HG03064 (cell line): Measurements from ENCODE around the gene CHAC1.

Source experiments
- ATAC-seq: cut with Tn5 transposase; IDR thresholded peaks from one replicate; pipeline ENCODE4 v1.9.1; 2021; ENCODE audit warnings: low read depth; ENCODE audit not compliant: unreplicated experiment

The CHAC1 gene

DNA sequence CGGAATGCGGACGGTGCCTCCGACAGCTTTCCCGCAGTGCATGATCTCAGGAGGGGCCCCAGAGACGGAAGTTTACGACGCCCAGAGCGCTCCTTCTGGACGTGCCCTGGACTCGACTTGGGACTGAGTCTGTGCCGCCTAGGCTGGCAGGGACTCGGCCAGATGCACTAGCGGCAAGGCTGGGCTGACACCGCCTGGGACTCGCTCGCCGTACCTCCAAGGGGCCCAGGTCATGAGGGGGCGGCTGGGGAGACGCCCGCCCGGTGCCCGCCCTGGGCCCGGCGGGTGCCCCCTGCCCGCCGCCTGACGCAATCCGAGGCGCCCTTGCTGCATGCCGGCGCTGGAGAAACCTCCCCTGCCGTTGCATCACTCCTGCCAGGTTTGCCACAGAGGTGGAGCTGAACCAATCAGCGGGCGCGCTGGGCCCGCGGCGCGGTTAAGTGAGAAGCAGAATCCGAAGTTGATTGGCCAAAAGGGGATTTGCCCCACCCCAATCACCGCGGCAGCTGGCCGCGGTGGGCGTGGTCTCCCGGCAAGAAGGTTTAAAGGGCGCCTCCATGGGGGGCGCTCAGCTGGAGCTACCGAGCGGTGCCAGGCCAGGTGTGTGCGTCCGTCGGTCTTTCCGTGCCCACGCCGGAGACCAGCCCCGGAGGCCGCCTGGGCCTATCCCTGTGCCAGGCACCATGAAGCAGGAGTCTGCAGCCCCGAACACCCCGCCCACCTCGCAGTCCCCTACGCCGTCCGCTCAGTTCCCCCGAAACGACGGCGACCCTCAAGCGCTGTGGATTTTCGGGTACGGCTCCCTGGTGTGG lies at the start of gene CHAC1:
CHAC1 (plus strand) TSS at position 571 of the 812 bp plus-strand sequence; CDS start at position 684, 113 bp downstream.
- peak; percentile 84 for ATAC-seq

GRCh38 chr15:40904552-40905201 lies 48.6 kb upstream of the CHAC1 start:
- no peak for ATAC-seq

DNA sequence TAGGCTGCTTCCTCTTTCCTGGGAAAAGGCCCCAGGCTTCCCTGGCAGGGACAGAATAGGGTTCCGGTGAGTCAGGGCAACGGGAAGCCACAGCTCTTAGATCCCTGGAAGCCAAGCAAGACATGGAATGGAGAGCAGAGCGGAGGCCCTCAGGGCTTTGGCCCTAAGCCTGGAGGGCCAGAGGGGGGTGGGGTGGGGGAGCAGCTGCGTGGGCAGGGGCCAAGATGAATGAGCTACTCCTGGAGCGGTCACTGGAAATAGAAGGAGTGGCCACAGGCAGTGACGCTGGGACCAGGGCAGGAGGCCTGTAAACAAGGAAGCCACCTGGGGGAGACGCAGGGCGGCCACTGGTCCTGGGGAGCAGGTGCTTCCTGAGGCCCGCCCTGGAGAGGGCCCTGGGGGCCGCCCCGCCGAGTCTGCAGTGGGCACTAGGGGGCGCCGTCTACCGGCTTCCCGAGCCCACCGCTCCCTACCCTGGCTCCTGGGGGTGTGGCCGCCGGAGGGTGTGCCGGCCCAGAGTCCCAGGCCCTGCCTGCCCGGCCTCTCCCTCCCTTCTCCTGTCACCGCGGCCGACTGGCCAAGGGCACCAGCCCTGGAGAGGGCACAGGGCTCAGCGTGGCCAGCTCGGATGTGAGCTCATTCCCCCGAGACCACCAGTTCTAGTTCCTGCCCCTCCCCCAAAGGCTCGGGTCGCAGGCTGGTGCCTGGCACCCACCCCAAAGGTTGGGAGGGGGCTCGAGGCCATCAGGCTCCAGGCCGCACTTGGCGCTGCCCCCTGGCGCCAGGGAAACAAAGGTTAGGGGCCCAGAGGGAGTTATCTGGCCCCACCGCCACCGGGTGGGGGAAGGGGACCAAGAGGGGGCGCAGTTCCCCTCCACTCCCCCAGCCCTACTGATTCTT lies 46.9 kb upstream of the CHAC1 start:
- peak; percentile 59 for ATAC-seq

- ATAC-seq: no peak
Measured at GRCh38 chr15:40906991-40907802, 46.1 kb upstream of the CHAC1 start.

DNA sequence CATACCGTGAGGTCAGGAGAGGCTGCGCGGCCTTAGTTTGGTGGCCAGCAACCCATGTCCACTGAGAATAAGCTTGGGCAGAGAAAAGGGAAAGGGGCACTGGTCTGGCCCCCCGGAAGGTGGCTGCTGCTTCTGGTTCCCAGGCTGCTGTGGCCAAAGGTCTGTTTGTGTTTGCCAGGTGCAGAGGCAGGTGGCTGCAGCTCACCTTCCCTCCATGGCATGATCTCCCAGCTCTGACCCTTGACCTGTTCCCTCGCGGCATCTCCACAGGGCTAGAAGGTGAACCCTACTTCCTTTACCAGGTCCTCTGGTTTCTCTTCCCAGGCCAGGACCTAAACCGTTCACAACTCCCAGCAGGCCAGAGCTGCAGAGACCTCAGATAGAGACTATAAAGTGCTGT lies 45.2 kb upstream of the CHAC1 start:
- ATAC-seq: no peak

- ATAC-seq: no peak
Measured at GRCh38 chr15:40909662-40910630, 43.3 kb upstream of the CHAC1 start.

DNA sequence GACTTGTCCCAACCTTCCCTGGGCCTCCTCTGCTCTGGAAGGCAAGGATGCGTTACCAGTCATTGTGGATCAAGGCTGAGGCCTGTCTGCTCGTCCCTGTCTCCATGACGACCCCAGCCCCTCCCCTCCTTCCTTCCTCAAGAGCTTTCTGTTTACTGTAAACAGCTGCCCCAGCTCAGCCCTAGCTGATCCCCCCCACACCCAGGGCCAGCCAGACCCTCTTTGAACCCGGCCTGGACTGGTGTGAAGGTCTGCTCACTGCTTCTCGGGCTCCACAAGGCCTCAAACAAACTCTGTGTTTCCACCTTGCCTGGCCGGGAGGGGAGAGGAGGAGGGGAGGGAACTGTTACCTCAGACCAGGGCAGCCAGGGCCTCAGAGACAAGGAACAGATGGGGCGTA lies 42.1 kb upstream of the CHAC1 start:
- ATAC-seq: no peak

GRCh38 chr15:40911693-40912092 lies 41.6 kb upstream of the CHAC1 start:
- ATAC-seq: no peak

GRCh38 chr15:40912478-40912877 lies 40.8 kb upstream of the CHAC1 start:
- ATAC-seq: no peak

DNA sequence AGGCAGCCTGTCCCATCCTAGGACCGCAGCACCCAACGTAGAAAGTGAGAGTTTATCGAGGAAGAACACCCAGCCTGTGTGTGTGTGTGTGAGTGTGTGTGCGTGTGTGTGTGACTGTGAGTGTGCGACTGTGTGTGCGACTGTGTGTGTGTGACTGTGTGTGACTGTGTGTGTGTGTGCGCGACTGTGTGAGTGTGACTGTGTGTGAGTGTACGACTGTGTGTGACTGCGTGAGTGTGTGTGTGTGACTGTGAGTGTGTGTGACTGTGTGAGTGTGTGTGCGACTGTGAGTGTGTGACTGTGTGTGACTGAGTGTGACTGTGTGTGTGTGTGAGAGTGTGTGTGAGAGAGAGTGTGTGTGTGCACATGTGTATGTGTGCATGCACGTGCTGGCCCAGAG lies 39.3 kb upstream of the CHAC1 start:
- no peak for ATAC-seq

DNA sequence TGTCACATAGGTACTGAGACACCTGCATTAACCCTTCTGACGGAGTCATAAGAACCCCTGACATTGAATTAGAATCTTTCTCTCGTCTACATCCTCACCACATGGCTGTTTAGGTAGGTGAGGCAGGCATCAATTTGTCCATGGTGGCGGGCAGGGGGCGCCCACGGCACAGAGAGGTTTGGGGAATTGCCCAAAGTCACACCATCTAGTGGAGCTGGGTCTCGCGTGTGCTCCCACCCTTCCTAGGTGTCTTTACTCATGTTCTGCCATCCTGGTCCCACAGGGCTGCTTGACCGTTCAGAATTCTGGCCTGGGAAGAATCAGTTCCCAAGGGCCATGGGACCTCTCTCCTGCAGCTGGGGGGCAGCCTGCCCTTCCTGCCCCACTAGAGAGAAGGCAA lies 38.8 kb upstream of the CHAC1 start:
- ATAC-seq: no peak

DNA sequence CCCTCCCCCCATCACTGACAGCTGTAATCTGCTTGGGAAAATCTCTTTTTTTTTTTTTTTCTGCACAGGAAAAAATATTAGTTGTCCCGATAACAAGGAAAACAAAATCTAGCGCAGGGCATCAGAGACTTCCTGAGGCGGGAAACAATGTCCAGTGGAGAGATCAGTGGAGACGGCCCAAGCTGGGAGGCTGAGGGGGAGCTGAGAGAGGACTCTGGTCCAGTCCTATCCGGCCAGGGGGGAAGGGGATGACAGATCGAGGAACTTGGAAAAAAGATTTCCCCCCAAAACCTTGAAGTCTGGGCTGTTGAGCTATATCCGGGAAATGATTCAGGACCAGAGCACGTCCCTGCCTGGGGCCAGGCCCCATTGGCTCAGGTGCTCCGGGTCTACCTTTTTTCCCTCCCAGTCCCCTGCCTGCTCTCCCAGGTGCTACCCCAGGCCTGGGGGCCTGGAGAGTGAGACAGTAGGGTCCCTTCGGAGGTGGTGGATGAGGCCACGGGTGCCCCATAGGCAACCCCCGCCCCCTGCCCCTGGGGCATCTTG lies 38.1 kb upstream of the CHAC1 start:
- ATAC-seq: no peak

DNA sequence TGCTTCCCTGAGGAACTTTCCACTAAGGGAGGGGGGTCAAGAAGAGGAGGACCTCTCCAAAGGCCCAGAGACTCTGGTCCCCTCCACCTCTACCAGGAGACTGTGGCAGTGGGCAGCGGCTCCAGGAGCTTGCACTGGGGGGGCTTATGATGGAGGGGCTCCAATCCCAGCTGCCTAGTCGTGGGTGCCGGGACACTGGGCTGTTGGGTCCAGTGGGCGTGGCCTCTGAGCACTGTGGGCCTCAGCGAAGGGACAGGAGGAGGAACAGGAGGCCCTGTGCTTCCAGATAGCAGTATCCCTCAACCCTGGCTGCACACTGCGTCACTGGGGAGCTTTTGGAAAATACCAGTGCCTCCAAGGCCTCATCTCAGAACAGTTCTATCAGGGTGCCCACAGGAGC lies 37.6 kb upstream of the CHAC1 start:
- no peak for ATAC-seq

- ATAC-seq: no peak
Measured at GRCh38 chr15:40917585-40917984, 35.7 kb upstream of the CHAC1 start.

- no peak for ATAC-seq
Measured at GRCh38 chr15:40918146-40918798, 35.0 kb upstream of the CHAC1 start.

- ATAC-seq: no peak
Measured at GRCh38 chr15:40918799-40919392, 34.4 kb upstream of the CHAC1 start.

DNA sequence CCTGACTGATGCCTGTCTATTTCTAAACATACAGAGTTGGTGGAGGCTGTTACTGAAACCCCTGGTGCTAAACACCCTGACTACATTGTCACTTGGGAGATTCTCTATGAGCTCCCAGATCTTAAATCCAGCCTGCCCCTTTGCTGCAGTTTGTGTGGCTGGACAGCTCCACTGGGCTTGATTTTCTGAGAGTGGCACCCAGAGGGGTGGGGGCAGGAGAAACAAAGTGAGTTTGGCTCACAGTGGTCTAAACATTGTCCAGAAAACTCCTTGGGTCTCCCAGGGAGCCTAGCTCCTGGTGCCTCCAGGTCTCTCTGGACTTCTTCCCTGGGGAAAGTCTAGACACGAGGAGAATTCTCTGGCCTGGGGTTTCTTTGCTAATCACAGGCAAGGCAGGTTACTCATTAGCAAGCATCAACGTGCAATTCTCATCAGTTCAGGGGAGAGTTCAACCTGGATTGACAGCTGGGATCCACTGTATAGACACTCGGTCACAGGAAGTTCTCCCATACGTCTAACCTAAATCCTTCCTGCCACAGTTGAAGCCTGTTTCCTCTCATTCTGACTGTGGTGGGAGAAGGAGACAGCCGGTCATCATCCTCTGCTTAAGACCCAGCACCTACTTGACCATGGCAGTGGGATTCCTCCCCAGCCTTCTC lies 31.2 kb upstream of the CHAC1 start:
- no peak for ATAC-seq
